GM19372 (cell line): ENCODE data around the gene MEF2D.

Source experiments
- ATAC-seq: cut with Tn5 transposase; IDR thresholded peaks from one replicate; pipeline ENCODE4 v1.9.1; 2021; ENCODE audit warnings: mild to moderate bottlenecking, low read depth, moderate library complexity; ENCODE audit not compliant: unreplicated experiment

Gene MEF2D

DNA sequence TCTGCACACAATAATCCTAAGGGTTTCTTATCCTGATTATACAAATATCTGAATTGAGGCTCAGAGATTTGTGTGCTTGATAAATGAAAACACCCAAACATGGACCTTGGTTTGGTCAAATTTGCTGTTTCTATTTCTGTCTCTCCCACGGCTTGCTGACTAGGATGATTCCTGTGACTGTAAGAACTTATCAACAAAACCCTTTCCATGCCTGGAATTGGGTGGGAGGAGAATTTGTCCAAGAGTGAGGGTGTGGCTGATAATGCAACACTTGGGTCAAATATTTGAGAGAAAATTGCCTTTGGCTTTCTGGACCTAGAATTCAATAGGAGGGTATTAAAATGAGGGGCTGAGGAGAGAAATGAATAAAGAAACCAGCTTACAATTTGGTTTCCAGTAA, 83.6 kb downstream of the MEF2D start:
- ATAC-seq = no peak

DNA sequence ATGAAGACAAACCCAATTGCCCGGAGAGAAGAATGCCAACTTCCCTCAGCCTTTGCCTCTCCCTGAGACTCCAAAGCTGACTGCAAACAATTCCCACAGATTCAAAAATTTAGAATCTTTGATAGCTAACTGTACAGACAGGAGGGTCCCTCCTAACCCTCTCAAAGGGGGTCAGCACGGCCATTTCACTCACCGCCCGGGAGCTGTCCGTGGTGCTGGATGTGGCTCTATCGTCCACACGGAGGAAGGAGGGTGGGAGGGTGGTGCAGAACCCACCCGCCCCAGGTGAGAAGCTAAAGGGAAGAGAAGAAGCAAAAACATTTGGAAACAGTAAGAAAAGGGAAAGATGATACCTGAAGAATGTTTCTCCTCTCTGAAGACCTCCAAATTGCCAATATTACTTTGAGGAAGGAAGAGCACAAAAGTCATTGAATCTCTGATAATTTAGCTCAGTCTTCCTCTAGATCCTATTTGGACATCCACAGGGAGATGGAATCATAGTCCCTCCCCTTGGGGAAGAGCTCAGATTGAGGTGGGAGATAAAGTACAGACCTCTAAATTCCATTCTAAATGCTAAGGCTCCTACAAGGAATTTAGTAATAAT, 86.0 kb downstream of the MEF2D start:
- ATAC-seq = no peak
